Skeletal muscle satellite cell (primary cell): ENCODE results near the gene CCDC152. TPM values are rescaled to one million over a fixed set of nuclear protein-coding genes. Genes with fewer than 3 reads are reported as not detected.
"Not testable (repeated sequence)": the region's sequence is repeated elsewhere in the genome, so short reads cannot be mapped to it uniquely, and the experiment has no call there.

ENCODE experiments used
- H3K27me3 ChIP-seq: 2 replicates; pipeline ENCODE4 v1.7.0; 2013; ENCODE audit warnings: low read length; ENCODE audit not compliant: control insufficient read depth, insufficient read depth
- H3K36me3 ChIP-seq: 2 replicates; pipeline ENCODE4 v1.7.0; 2013; ENCODE audit warnings: mild to moderate bottlenecking, control low read depth, low read length; ENCODE audit not compliant: insufficient read depth
- H3K4me1 ChIP-seq: 2 replicates; pipeline ENCODE4 v1.7.0; 2013; ENCODE audit warnings: low read length; ENCODE audit not compliant: control insufficient read depth, insufficient read depth
- H3K4me2 ChIP-seq: 2 replicates; pipeline ENCODE4 v1.7.0; 2013; ENCODE audit warnings: mild to moderate bottlenecking, low read length
- H3K4me3 ChIP-seq: 2 replicates; pipeline ENCODE4 v1.7.0; 2013; ENCODE audit warnings: low read length
- H3K9ac ChIP-seq: 2 replicates; pipeline ENCODE4 v1.7.0; 2013; ENCODE audit warnings: mild to moderate bottlenecking, low read depth, low read length, moderate library complexity
- H3K9me3 ChIP-seq: replicated peaks from 2 replicates; pipeline ENCODE4 v1.7.0; 2013; ENCODE audit warnings: mild to moderate bottlenecking, control low read depth, low read length
- total RNA-seq: library from RNA; depleted of rRNA; stranded (reverse); fragments of >200 nt; gene quantifications from 2 replicates; pipeline ENCODE4 v1.2.3, GENCODE V29; 2012; rRNA removed

Gene CCDC152
- total RNA-seq: 1.5 and 2.5 TPM in 2 replicates

GRCh38 chr5:42756606-42757601 lies at the start of gene CCDC152:
CCDC152 (plus strand) TSS chr5:42756818; CDS start chr5:42759122, 2,304 bp downstream.
- Histone ChIP-seq H3K9me3 (no peaks in the 10 kb centered on the region), H3K4me2 (peak within 1 kb of the TSS; percentile 77), H3K36me3 (no peaks in the 10 kb centered on the region), H3K27me3 (no peaks in the 10 kb centered on the region), H3K4me3 (peak within 1 kb of the TSS; percentile 50), H3K9ac (peak within 1 kb of the TSS; percentile 18), H3K4me1 (no peaks in the 10 kb centered on the region)

- Histone ChIP-seq H3K9me3 (no peaks in the 10 kb centered on the region), H3K4me1 (peaks cover 11% of the 10 kb centered on the region), H3K27me3 (no peaks in the 10 kb centered on the region), H3K36me3 (no peaks in the 10 kb centered on the region), H3K9ac (no peak overlapping the region), H3K4me3 (no peak overlapping the region), H3K4me2 (no peak overlapping the region)
These were observed 40.8 kb upstream of the CCDC152 start for GRCh38 chr5:42715785-42716184.

GRCh38 chr5:42718591-42718990 lies 38.0 kb upstream of the CCDC152 start:
- H3K9ac ChIP-seq: no peak overlapping the region
- H3K27me3 ChIP-seq: no peaks in the 10 kb centered on the region
- H3K36me3 ChIP-seq: no peaks in the 10 kb centered on the region
- H3K4me3 ChIP-seq: no peak overlapping the region
- peaks cover 11% of the 10 kb centered on the region for H3K4me1 ChIP-seq
- H3K9me3 ChIP-seq: no peaks in the 10 kb centered on the region
- no peak overlapping the region for H3K4me2 ChIP-seq

- Histone ChIP-seq H3K27me3 (no peaks in the 10 kb centered on the region), H3K9me3 (no peaks in the 10 kb centered on the region), H3K9ac (no peak overlapping the region), H3K36me3 (no peaks in the 10 kb centered on the region), H3K4me1 (peaks cover 11% of the 10 kb centered on the region), H3K4me3 (no peak overlapping the region), H3K4me2 (no peak overlapping the region)
These were observed 37.6 kb upstream of the CCDC152 start for GRCh38 chr5:42719034-42719433.

GRCh38 chr5:42720251-42720650 lies 36.4 kb upstream of the CCDC152 start:
- no peak overlapping the region for H3K4me3 ChIP-seq
- peaks cover 11% of the 10 kb centered on the region for H3K4me1 ChIP-seq
- H3K4me2 ChIP-seq: no peak overlapping the region
- no peaks in the 10 kb centered on the region for H3K27me3 ChIP-seq
- H3K36me3 ChIP-seq: no peaks in the 10 kb centered on the region
- H3K9ac ChIP-seq: no peak overlapping the region
- no peaks in the 10 kb centered on the region for H3K9me3 ChIP-seq

- Histone ChIP-seq H3K4me3 (no peak overlapping the region), H3K9me3 (no peaks in the 10 kb centered on the region)
These were observed 35.1 kb upstream of the CCDC152 start for GRCh38 chr5:42721484-42721883.

GRCh38 chr5:42734531-42735058 lies 22.0 kb upstream of the CCDC152 start:
- not testable (repeated sequence) for H3K9me3 ChIP-seq, H3K4me1 ChIP-seq, H3K9ac ChIP-seq, H3K4me2 ChIP-seq, H3K36me3 ChIP-seq, H3K4me3 ChIP-seq, H3K27me3 ChIP-seq

More at GRCh38 chr5:42721484-42721883, 35.1 kb upstream of the CCDC152 start:
- H3K27me3 ChIP-seq: no peaks in the 10 kb centered on the region
- no peak overlapping the region for H3K9ac ChIP-seq
- no peaks in the 10 kb centered on the region for H3K36me3 ChIP-seq
- no peak overlapping the region for H3K4me2 ChIP-seq
- peaks cover 11% of the 10 kb centered on the region for H3K4me1 ChIP-seq

GRCh38 chr5:42740920-42741319 lies 15.7 kb upstream of the CCDC152 start:
- Histone ChIP-seq H3K36me3 (no peaks in the 10 kb centered on the region), H3K4me3 (no peak overlapping the region), H3K27me3 (no peaks in the 10 kb centered on the region), H3K4me2 (no peak overlapping the region), H3K4me1 (no peaks in the 10 kb centered on the region), H3K9me3 (no peaks in the 10 kb centered on the region), H3K9ac (no peak overlapping the region)

GRCh38 chr5:42745426-42745825 lies 11.2 kb upstream of the CCDC152 start:
- Histone ChIP-seq H3K4me3 (no peak overlapping the region), H3K9me3 (no peaks in the 10 kb centered on the region), H3K27me3 (no peaks in the 10 kb centered on the region), H3K4me2 (no peak overlapping the region), H3K4me1 (no peaks in the 10 kb centered on the region), H3K36me3 (no peaks in the 10 kb centered on the region), H3K9ac (no peak overlapping the region)

- Histone ChIP-seq H3K27me3 (no peaks in the 10 kb centered on the region), H3K4me2 (no peak overlapping the region), H3K36me3 (no peaks in the 10 kb centered on the region), H3K4me1 (no peaks in the 10 kb centered on the region), H3K9me3 (no peaks in the 10 kb centered on the region), H3K4me3 (no peak overlapping the region), H3K9ac (no peak overlapping the region)
These were observed 10.8 kb upstream of the CCDC152 start for GRCh38 chr5:42745856-42746255.

- no peaks in the 10 kb centered on the region for H3K36me3 ChIP-seq
- no peak overlapping the region for H3K9ac ChIP-seq
- H3K4me1 ChIP-seq: no peaks in the 10 kb centered on the region
- H3K9me3 ChIP-seq: no peaks in the 10 kb centered on the region
- H3K27me3 ChIP-seq: no peaks in the 10 kb centered on the region
- no peak overlapping the region for H3K4me3 ChIP-seq
- no peak overlapping the region for H3K4me2 ChIP-seq
These were observed 7.6 kb upstream of the CCDC152 start for GRCh38 chr5:42749020-42749419.
